MCF 10A (cell line): ENCODE measurements around the gene GLOD4. TPM values are rescaled to one million over a fixed set of nuclear protein-coding genes. Genes with fewer than 3 reads are reported as not detected.

Source experiments
- BruUV-seq: library from RNA; stranded (reverse); fragments of 400-500 nt; replicated peaks from 2 replicates; lab custom pipeline; 2021; lab: Mats Ljungman, UMichigan
- CTCF ChIA-PET: fragments of 300-600 bp; sonication (Branson Sonifier 250); formaldehyde crosslinking; extraction: SDS; loops from one replicate; lab custom pipeline; 2021; ENCODE audit warnings: antibody characterized with exemption, inconsistent platforms; lab: Yijun Ruan, JAX
- POLR2A ChIA-PET: fragments of 300-600, 350-650 bp; sonication (Branson Sonifier 250); formaldehyde crosslinking; extraction: SDS; loops from one replicate; lab custom pipeline; 2020; ENCODE audit warnings: antibody characterized with exemption, inconsistent platforms; lab: Yijun Ruan, JAX
- DNase-seq: peaks from one replicate; pipeline ENCODE4 v3.0.0-alpha.2; 2018; ENCODE audit not compliant: unreplicated experiment
- H3K27ac Mint-ChIP-seq: one replicate; pipeline ENCODE4 v1.8.0; 2022; ENCODE audit warnings: mild to moderate bottlenecking, low read depth, mixed read lengths; ENCODE audit not compliant: unreplicated experiment
- H3K27me3 Mint-ChIP-seq: one replicate; pipeline ENCODE4 v1.8.0; 2022; ENCODE audit warnings: mixed read lengths; ENCODE audit not compliant: insufficient read depth, unreplicated experiment
- H3K36me3 Mint-ChIP-seq: one replicate; pipeline ENCODE4 v1.8.0; 2022; ENCODE audit warnings: mild to moderate bottlenecking, moderate library complexity, mixed read lengths; ENCODE audit not compliant: insufficient read depth, unreplicated experiment
- H3K4me1 Mint-ChIP-seq: one replicate; pipeline ENCODE4 v1.8.0; 2022; ENCODE audit warnings: mixed read lengths; ENCODE audit not compliant: insufficient read depth, unreplicated experiment
- H3K4me3 Mint-ChIP-seq: one replicate; pipeline ENCODE4 v1.8.0; 2022; ENCODE audit warnings: mild to moderate bottlenecking, moderate library complexity, mixed read lengths; ENCODE audit not compliant: unreplicated experiment
- H3K9me3 Mint-ChIP-seq: one replicate; pipeline ENCODE4 v1.8.0; 2022; ENCODE audit warnings: mixed read lengths; ENCODE audit not compliant: unreplicated experiment
- intact Hi-C: fragments of 100-400 bp; cut with micrococcal nuclease; formaldehyde crosslinking; loops from 2 replicates; pipeline ENCODE4 v1.14.1; 2022
- total RNA-seq: library from RNA; stranded (reverse); gene quantifications from 2 replicates; pipeline ENCODE4 v1.2.3, GENCODE V29; 2022
- TF ChIP-seq, protein P1 (sequence below): fragments of 200-600 bp; IDR thresholded peaks from one replicate; pipeline ENCODE4 v1.8.0; 2022; ENCODE audit warnings: antibody characterized with exemption, mild to moderate bottlenecking; ENCODE audit not compliant: unreplicated experiment

The GLOD4 gene
- total RNA-seq, 1 experiment from 2014 or later, result 62.6 TPM

DNA sequence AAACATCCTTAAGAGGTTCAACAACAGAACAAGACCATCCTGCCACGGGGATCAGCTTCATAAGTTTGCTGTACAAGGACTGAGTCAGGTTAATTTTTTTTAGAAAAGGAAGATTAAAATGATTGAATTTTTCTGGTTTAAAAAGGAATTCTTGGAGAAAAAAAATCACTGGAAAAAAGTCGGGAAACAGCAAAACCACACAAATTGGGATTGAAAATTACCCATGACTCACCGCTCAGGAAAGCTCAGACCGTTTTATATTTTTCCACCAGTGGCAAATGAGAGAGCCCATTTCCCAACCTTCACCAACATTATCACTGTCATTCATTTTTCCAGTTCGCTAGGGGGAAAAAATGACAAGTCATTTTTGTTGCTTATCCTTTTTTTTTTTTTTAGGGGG lies 46.7 kb upstream of the GLOD4 start:
- Mint-ChIP-seq H3K27me3 (no peaks in the 10 kb centered on the region), H3K4me3 (no peak overlapping the region), H3K36me3 (peaks cover 10% of the 10 kb centered on the region), H3K4me1 (no peaks in the 10 kb centered on the region), H3K27ac (no peak overlapping the region), H3K9me3 (no peaks in the 10 kb centered on the region)
- POLR2A ChIA-PET, result no interaction called here
- no peak for DNase-seq
- TF ChIP-seq, protein P1, sequence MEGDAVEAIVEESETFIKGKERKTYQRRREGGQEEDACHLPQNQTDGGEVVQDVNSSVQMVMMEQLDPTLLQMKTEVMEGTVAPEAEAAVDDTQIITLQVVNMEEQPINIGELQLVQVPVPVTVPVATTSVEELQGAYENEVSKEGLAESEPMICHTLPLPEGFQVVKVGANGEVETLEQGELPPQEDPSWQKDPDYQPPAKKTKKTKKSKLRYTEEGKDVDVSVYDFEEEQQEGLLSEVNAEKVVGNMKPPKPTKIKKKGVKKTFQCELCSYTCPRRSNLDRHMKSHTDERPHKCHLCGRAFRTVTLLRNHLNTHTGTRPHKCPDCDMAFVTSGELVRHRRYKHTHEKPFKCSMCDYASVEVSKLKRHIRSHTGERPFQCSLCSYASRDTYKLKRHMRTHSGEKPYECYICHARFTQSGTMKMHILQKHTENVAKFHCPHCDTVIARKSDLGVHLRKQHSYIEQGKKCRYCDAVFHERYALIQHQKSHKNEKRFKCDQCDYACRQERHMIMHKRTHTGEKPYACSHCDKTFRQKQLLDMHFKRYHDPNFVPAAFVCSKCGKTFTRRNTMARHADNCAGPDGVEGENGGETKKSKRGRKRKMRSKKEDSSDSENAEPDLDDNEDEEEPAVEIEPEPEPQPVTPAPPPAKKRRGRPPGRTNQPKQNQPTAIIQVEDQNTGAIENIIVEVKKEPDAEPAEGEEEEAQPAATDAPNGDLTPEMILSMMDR, result no peak
- CTCF ChIA-PET, result interaction anchor here (0.5 kb wide), 1 partner anchor 147 kb away, joined by 3 read pairs; no protein-coding TSS in a partner anchor
- intact Hi-C loops, result no loop called here
- BruUV-seq, result no TSS peak

DNA sequence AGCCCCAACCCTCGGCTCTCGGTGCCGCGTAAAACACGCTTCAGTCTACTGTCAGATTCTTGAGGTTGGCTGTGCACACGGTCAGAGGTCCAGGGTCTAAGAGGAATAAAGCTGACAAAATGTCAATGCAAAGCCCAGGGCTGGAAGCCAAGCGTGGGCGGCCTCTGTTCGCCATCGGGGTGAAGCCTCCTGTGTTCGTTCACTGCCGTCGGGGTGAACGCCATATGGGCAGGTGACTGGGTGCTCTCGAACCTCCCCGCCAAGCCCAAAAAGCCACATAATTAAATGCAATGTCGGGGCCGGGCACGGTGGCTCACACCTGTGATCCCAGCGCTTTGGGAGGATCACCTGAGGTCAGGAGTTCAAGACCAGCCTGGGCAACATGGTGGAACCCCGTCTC lies 44.7 kb upstream of the GLOD4 start:
- intact Hi-C loops, result no loop called here
- CTCF ChIA-PET, result interaction anchor here (1.0 kb wide), 1 partner anchor 154 kb away, joined by 3 read pairs; no protein-coding TSS in a partner anchor

DNA sequence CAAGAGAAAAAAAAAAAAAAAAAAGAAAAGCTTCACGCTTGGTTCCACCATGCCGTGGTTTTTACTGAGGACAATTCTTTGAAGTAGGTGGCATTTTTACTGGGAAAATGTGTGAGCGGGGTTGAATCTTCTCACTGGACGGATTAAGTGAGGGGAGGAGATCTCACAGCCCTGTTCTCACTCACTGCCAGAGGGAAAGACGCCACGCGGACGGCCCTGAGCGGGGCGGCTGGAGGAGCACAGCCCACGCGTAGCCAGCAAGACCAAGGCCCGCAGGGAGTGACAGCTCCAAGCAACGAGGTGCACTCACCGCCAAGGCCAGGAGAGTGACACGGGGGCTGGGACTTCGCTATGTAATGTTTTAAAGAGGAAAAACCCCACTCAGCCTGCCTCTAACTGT lies 43.1 kb upstream of the GLOD4 start:
- CTCF ChIA-PET, result interaction anchor here (0.9 kb wide), 1 partner anchor 171 kb away, joined by 4 read pairs; the partner anchor contains the start of gene TIMM22
- H3K27ac Mint-ChIP-seq, result no peak overlapping the region
- H3K4me3 Mint-ChIP-seq, result no peak overlapping the region
- no peaks in the 10 kb centered on the region for H3K9me3 Mint-ChIP-seq
- peaks cover 23% of the 10 kb centered on the region for H3K36me3 Mint-ChIP-seq
- intact Hi-C loops, result no loop called here
- DNase-seq, result no peak
- no TSS peak for BruUV-seq
- H3K27me3 Mint-ChIP-seq, result no peaks in the 10 kb centered on the region
- TF ChIP-seq, protein P1, result no peak
- no peaks in the 10 kb centered on the region for H3K4me1 Mint-ChIP-seq
- POLR2A ChIA-PET, result no interaction called here

More for the DNA sequence above, 44.7 kb upstream of the GLOD4 start:
- H3K4me1 Mint-ChIP-seq, result no peaks in the 10 kb centered on the region
- no peaks in the 10 kb centered on the region for H3K27me3 Mint-ChIP-seq
- POLR2A ChIA-PET, result no interaction called here
- H3K27ac Mint-ChIP-seq, result no peak overlapping the region
- no TSS peak for BruUV-seq
- H3K4me3 Mint-ChIP-seq, result no peak overlapping the region
- H3K36me3 Mint-ChIP-seq, result peaks cover 17% of the 10 kb centered on the region
- no peaks in the 10 kb centered on the region for H3K9me3 Mint-ChIP-seq
- DNase-seq, result no peak
- TF ChIP-seq, protein P1, result no peak

DNA sequence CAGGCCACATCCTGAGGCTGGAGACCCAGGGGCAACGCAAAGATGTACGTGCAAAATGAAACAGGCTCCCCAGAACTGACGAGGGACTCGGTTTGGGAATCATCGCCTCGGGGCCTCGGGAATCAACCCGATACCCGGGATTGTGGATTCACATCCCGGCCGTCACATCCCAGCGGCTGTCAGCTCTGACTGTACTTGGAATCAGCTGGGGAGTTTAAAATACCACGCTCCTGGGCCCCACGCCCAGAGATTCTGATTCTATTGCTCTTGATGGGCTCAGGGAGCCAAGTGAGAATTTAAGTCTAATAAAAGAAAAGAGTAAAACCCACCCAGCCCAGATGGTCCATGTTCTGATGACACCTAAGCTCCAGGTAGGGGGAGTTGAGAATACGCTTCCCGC lies 42.3 kb upstream of the GLOD4 start:
- no peak overlapping the region for H3K27ac Mint-ChIP-seq
- ChIA-PET CTCF (no interaction called here), POLR2A (no interaction called here)
- TF ChIP-seq, protein P1, result no peak
- intact Hi-C loops, result no loop called here
- DNase-seq, result no peak
- H3K4me1 Mint-ChIP-seq, result no peaks in the 10 kb centered on the region
- no peaks in the 10 kb centered on the region for H3K27me3 Mint-ChIP-seq
- BruUV-seq, result no TSS peak
- H3K9me3 Mint-ChIP-seq, result no peaks in the 10 kb centered on the region
- peaks cover 30% of the 10 kb centered on the region for H3K36me3 Mint-ChIP-seq
- no peak overlapping the region for H3K4me3 Mint-ChIP-seq
